Activated CD4-positive, alpha-beta memory T cell treated with anti-CD3 and anti-CD28 coated beads, Interleukin-2, amount 10 ng/mL, durations not matched to agents 7 days and 5 days (primary cell): ENCODE results near the gene AHDC1. TPM values are rescaled to one million over a fixed set of nuclear protein-coding genes. Genes with fewer than 3 reads are reported as not detected.

Experiments used
- CTCF ChIA-PET: fragments of 350-600 bp; sonication (Branson Sonifier 250); formaldehyde crosslinking; loops from one replicate; lab custom pipeline; 2021; ENCODE audit warnings: antibody characterized with exemption, inconsistent platforms; lab: Charles Lee
- POLR2A ChIA-PET: fragments of 350-600 bp; sonication (Branson Sonifier 250); formaldehyde crosslinking; loops from one replicate; lab custom pipeline; 2021; ENCODE audit warnings: antibody characterized with exemption; lab: Charles Lee
- DNase-seq: peaks from one replicate; pipeline ENCODE4 v3.0.0-alpha.2; 2020
- H3K27ac Mint-ChIP-seq: one replicate; pipeline ENCODE4 v1.8.0; 2021; ENCODE audit warnings: mild to moderate bottlenecking, mixed read lengths
- H3K27me3 Mint-ChIP-seq: one replicate; pipeline ENCODE4 v1.8.0; 2021; ENCODE audit warnings: mixed read lengths
- H3K36me3 Mint-ChIP-seq: one replicate; pipeline ENCODE4 v1.8.0; 2021; ENCODE audit warnings: low read depth, mixed read lengths
- H3K4me1 Mint-ChIP-seq: one replicate; pipeline ENCODE4 v1.8.0; 2021; ENCODE audit warnings: mixed read lengths
- H3K4me3 Mint-ChIP-seq: one replicate; pipeline ENCODE4 v1.8.0; 2021; ENCODE audit warnings: mild to moderate bottlenecking, mixed read lengths
- H3K9me3 Mint-ChIP-seq: one replicate; pipeline ENCODE4 v1.8.0; 2021; ENCODE audit warnings: mixed read lengths
- total RNA-seq, 2 experiments: library from RNA; stranded (reverse); gene quantifications; one replicate each; pipeline ENCODE4 v1.2.3, GENCODE V29; 2021

The AHDC1 gene, protein sequence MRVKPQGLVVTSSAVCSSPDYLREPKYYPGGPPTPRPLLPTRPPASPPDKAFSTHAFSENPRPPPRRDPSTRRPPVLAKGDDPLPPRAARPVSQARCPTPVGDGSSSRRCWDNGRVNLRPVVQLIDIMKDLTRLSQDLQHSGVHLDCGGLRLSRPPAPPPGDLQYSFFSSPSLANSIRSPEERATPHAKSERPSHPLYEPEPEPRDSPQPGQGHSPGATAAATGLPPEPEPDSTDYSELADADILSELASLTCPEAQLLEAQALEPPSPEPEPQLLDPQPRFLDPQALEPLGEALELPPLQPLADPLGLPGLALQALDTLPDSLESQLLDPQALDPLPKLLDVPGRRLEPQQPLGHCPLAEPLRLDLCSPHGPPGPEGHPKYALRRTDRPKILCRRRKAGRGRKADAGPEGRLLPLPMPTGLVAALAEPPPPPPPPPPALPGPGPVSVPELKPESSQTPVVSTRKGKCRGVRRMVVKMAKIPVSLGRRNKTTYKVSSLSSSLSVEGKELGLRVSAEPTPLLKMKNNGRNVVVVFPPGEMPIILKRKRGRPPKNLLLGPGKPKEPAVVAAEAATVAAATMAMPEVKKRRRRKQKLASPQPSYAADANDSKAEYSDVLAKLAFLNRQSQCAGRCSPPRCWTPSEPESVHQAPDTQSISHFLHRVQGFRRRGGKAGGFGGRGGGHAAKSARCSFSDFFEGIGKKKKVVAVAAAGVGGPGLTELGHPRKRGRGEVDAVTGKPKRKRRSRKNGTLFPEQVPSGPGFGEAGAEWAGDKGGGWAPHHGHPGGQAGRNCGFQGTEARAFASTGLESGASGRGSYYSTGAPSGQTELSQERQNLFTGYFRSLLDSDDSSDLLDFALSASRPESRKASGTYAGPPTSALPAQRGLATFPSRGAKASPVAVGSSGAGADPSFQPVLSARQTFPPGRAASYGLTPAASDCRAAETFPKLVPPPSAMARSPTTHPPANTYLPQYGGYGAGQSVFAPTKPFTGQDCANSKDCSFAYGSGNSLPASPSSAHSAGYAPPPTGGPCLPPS (N-terminal part only)
- 10 to 100 TPM; 16.9 to 18.9 TPM for total RNA-seq

- H3K27ac Mint-ChIP-seq, result peak within 1 kb of the TSS; percentile 80
- H3K27me3 Mint-ChIP-seq, result peaks cover 8% of the 10 kb centered on the region
- peak; percentile 92 for DNase-seq
- no peaks in the 10 kb centered on the region for H3K36me3 Mint-ChIP-seq
- peak within 1 kb of the TSS; percentile 97 for H3K4me3 Mint-ChIP-seq
- ChIA-PET CTCF (interaction anchor here (0.7 to 18.2 kb wide), 9 partner anchors 47 to 308 kb away, joined by 3 to 448 read pairs (median 5); partner anchors contain the start of gene IFI6), POLR2A (interaction anchor here (0.7 to 14.4 kb wide), 8 partner anchors 9 to 187 kb away, joined by 3 to 132 read pairs (median 6); no protein-coding TSS in a partner anchor)
- H3K9me3 Mint-ChIP-seq, result no peaks in the 10 kb centered on the region
- peaks cover 48% of the 10 kb centered on the region for H3K4me1 Mint-ChIP-seq
Measured at GRCh38 chr1:27603681-27604578, at the start of gene AHDC1. TSS of gene AHDC1 (minus strand) at chr1:27604144. CDS start at chr1:27552115, 52,029 bp downstream.

- ChIA-PET POLR2A (interaction anchor here (1.4 kb wide), 1 partner anchor 10 kb away, joined by 4 read pairs; no protein-coding TSS in a partner anchor), CTCF (interaction anchor here (0.7 to 1.1 kb wide), 2 partner anchors 11 to 23 kb away, joined by 3 to 5 read pairs; no protein-coding TSS in a partner anchor)
- Mint-ChIP-seq H3K9me3 (no peaks in the 10 kb centered on the region), H3K4me1 (peaks cover 11% of the 10 kb centered on the region), H3K4me3 (no peak overlapping the region), H3K36me3 (no peaks in the 10 kb centered on the region), H3K27me3 (no peaks in the 10 kb centered on the region), H3K27ac (no peak overlapping the region)
- DNase-seq, result no peak
Measured at GRCh38 chr1:27652111-27652864, 48.3 kb upstream of the AHDC1 start.

DNA sequence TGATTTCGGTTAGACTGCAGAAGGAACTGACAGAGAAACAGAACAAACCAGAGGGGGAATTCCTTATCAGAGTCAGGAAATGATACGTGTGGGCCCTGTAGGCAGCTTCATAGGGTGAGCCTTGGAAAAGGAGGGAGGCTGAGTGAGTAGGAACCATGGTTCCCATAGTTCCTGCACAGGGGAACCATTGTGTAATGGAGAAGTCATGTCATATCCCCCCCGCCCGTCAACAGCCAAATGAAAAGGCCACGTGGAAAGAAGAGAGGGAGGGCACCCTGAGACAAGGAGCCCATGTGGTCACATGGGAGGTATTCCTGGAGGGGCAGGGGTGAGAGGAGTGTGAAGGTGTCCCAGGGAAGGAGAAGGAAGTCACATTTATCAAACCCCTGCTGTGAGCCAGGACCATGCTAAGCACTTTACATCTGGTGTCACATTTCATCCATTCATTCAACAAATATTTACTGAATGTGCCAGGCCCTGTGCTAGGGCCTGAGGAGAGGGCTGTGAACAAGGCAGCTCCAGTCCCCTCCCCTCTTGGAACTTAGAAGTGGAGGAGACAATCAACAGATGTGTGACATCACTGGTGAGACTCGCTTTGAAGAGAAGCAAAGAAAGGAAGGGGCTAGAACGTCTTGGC lies 46.7 kb upstream of the AHDC1 start:
- peaks cover 9% of the 10 kb centered on the region for H3K4me1 Mint-ChIP-seq
- H3K36me3 Mint-ChIP-seq, result no peaks in the 10 kb centered on the region
- no peak for DNase-seq
- no peaks in the 10 kb centered on the region for H3K27me3 Mint-ChIP-seq
- no peak overlapping the region for H3K27ac Mint-ChIP-seq
- ChIA-PET CTCF (interaction anchor here (0.8 to 2.3 kb wide), 6 partner anchors 12 to 255 kb away, joined by 3 to 10 read pairs (median 8); no protein-coding TSS in a partner anchor), POLR2A (interaction anchor here (0.8 to 4.9 kb wide), 3 partner anchors 8 to 18 kb away, joined by 3 to 24 read pairs (median 12); no protein-coding TSS in a partner anchor)
- H3K9me3 Mint-ChIP-seq, result no peaks in the 10 kb centered on the region
- no peak overlapping the region for H3K4me3 Mint-ChIP-seq

DNA sequence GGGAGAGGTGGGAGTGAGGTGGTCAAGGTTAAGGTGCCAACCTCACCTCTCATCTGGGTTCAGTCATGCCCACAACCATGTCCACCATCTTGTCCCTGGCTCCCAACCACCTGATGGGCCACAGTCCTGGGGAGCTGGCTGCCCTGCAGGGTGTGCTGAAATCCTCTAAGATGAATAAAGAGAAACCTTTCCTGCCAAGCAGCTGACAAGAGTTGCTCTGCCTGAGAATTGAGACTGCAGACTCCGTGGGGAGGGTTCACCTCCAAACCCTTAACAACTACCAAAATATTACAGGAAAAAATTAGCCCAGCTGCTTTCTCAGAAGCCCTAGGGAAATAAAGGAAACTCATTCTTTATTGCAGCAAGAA lies 46.2 kb upstream of the AHDC1 start:
- Mint-ChIP-seq H3K27ac (no peak overlapping the region), H3K4me3 (no peak overlapping the region), H3K9me3 (no peaks in the 10 kb centered on the region)

DNA sequence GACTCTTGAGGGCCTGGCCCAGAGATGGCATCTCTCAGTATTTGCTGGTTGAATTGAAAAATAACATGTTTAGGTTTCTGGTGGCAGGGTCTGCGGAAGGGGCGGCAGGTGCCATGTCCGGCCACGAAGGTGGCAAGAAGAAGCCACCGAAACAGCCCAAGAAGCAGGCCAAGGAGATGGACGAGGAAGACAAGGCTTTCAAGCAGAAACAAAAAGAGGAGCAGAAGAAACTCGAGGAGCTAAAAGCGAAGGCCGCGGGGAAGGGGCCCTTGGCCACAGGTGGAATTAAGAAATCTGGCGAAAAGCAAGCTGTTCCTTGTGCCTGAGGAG lies 45.3 kb upstream of the AHDC1 start:
- no peaks in the 10 kb centered on the region for H3K9me3 Mint-ChIP-seq
- peaks cover 11% of the 10 kb centered on the region for H3K4me1 Mint-ChIP-seq
- POLR2A ChIA-PET, result interaction anchor here (0.5 to 4.9 kb wide), 4 partner anchors 9 to 32 kb away, joined by 3 to 24 read pairs (median 8); no protein-coding TSS in a partner anchor
- H3K27me3 Mint-ChIP-seq, result no peaks in the 10 kb centered on the region
- no peak overlapping the region for H3K27ac Mint-ChIP-seq
- no peak overlapping the region for H3K4me3 Mint-ChIP-seq
- CTCF ChIA-PET, result interaction anchor here (0.6 to 2.3 kb wide), 8 partner anchors 10 to 254 kb away, joined by 3 to 10 read pairs (median 4); no protein-coding TSS in a partner anchor
- H3K36me3 Mint-ChIP-seq, result no peaks in the 10 kb centered on the region
- DNase-seq, result no peak

More for the DNA sequence above, 46.2 kb upstream of the AHDC1 start:
- POLR2A ChIA-PET, result interaction anchor here (0.8 to 4.9 kb wide), 3 partner anchors 8 to 17 kb away, joined by 3 to 24 read pairs (median 12); no protein-coding TSS in a partner anchor
- no peaks in the 10 kb centered on the region for H3K36me3 Mint-ChIP-seq
- CTCF ChIA-PET, result interaction anchor here (0.8 to 2.3 kb wide), 7 partner anchors 13 to 255 kb away, joined by 3 to 10 read pairs (median 5); no protein-coding TSS in a partner anchor
- peaks cover 9% of the 10 kb centered on the region for H3K4me1 Mint-ChIP-seq
- no peaks in the 10 kb centered on the region for H3K27me3 Mint-ChIP-seq
- DNase-seq, result no peak

DNA sequence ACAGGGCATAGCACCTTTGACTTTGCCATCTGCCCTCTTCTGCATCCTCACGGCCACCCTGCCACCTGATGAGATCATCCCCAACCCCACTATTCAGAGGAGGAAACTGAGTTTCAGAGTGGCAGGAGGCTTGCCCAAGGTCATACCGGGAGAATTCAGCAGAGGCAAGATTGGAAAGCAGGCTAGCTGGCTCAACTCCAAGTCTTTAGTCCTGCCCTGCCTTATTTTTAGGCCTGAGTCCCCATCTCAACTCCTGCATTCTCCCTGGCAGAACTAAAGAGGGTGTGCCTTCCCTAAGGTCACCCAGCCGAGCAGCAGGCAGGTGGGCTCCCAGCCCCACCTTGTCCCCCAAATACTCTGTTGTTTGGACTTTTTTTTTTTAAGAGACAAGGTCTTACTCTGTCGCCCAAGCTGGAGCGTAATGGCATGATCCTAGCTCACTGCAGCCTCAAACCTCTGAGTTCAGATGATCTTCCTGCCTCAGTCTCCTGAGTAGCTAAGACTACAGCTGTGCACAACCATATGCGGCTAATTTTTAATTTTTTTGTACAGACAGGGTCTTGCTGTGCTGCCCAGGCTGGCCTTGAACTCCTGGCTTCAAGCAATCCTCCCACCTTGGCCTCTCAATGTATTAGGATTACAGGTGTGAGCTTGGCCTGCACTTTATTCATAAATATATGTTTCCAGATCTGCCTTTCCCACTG lies 44.8 kb upstream of the AHDC1 start:
- no peak for DNase-seq
- ChIA-PET POLR2A (interaction anchor here (1.2 to 4.9 kb wide), 3 partner anchors 9 to 31 kb away, joined by 3 to 24 read pairs (median 12); no protein-coding TSS in a partner anchor), CTCF (interaction anchor here (0.8 to 2.2 kb wide), 5 partner anchors 10 to 92 kb away, joined by 3 to 10 read pairs (median 3); no protein-coding TSS in a partner anchor)
- no peak overlapping the region for H3K27ac Mint-ChIP-seq
- H3K36me3 Mint-ChIP-seq, result no peaks in the 10 kb centered on the region
- no peaks in the 10 kb centered on the region for H3K27me3 Mint-ChIP-seq
- no peaks in the 10 kb centered on the region for H3K9me3 Mint-ChIP-seq
- H3K4me1 Mint-ChIP-seq, result peaks cover 14% of the 10 kb centered on the region
- H3K4me3 Mint-ChIP-seq, result no peak overlapping the region

- DNase-seq, result no peak
- H3K4me1 Mint-ChIP-seq, result peaks cover 19% of the 10 kb centered on the region
- POLR2A ChIA-PET, result interaction anchor here (4.9 kb wide), 1 partner anchor 11 kb away, joined by 24 read pairs; no protein-coding TSS in a partner anchor
- no peaks in the 10 kb centered on the region for H3K9me3 Mint-ChIP-seq
- no peak overlapping the region for H3K4me3 Mint-ChIP-seq
- H3K27ac Mint-ChIP-seq, result no peak overlapping the region
- H3K27me3 Mint-ChIP-seq, result peaks cover 2% of the 10 kb centered on the region
- CTCF ChIA-PET, result interaction anchor here (0.6 to 1.8 kb wide), 5 partner anchors 15 to 117 kb away, joined by 3 to 8 read pairs (median 4); no protein-coding TSS in a partner anchor
- no peaks in the 10 kb centered on the region for H3K36me3 Mint-ChIP-seq
Measured at GRCh38 chr1:27647328-27647727, 43.4 kb upstream of the AHDC1 start.

DNA sequence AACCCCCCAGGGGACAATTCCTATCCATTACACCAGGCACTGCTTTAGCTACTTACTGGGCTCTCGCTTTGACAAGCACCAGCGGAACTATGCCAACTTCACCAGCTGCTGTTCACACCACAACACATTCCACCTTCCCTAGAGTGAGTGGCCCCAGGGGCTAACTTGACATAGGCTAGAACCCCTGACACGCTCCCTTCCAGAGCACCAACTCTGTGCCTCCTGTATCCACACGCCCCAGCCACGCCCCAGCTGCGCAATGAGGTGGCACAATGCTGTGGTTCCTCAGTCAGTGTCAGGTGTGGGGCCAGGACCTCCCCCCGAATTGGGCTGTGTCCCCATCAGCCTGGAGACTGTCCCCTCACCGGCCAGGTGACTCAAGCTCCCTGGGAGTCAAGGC lies 42.7 kb upstream of the AHDC1 start:
- no peak overlapping the region for H3K4me3 Mint-ChIP-seq
- DNase-seq, result no peak
- no peaks in the 10 kb centered on the region for H3K36me3 Mint-ChIP-seq
- ChIA-PET CTCF (interaction anchor here (1.3 to 1.8 kb wide), 2 partner anchors 16 to 39 kb away, joined by 4 to 8 read pairs; no protein-coding TSS in a partner anchor), POLR2A (interaction anchor here (4.9 kb wide), 1 partner anchor 11 kb away, joined by 24 read pairs; no protein-coding TSS in a partner anchor)
- no peak overlapping the region for H3K27ac Mint-ChIP-seq
- peaks cover 19% of the 10 kb centered on the region for H3K4me1 Mint-ChIP-seq
- H3K9me3 Mint-ChIP-seq, result no peaks in the 10 kb centered on the region
- H3K27me3 Mint-ChIP-seq, result peaks cover 2% of the 10 kb centered on the region

- Mint-ChIP-seq H3K36me3 (no peaks in the 10 kb centered on the region), H3K9me3 (no peaks in the 10 kb centered on the region), H3K4me1 (peaks cover 12% of the 10 kb centered on the region), H3K4me3 (no peak overlapping the region), H3K27me3 (peaks cover 2% of the 10 kb centered on the region), H3K27ac (no peak overlapping the region)
- ChIA-PET CTCF (interaction anchor here (0.9 to 2.4 kb wide), 4 partner anchors 18 to 38 kb away, joined by 3 to 35 read pairs (median 4); no protein-coding TSS in a partner anchor), POLR2A (interaction anchor here (1.0 kb wide), 2 partner anchors 16 to 18 kb away, joined by 3 to 5 read pairs; no protein-coding TSS in a partner anchor)
- DNase-seq, result no peak
Measured at GRCh38 chr1:27645071-27645415, 41.1 kb upstream of the AHDC1 start.
